Stimulated activated naive CD4-positive, alpha-beta T cell (primary cell): ENCODE results near the gene MTHFSD.

Source experiments
- DNase-seq, 6 experiments: peaks; one replicate each; lab custom pipeline; 2025; lab: John Stamatoyannopoulos, UW

The MTHFSD gene

DNA sequence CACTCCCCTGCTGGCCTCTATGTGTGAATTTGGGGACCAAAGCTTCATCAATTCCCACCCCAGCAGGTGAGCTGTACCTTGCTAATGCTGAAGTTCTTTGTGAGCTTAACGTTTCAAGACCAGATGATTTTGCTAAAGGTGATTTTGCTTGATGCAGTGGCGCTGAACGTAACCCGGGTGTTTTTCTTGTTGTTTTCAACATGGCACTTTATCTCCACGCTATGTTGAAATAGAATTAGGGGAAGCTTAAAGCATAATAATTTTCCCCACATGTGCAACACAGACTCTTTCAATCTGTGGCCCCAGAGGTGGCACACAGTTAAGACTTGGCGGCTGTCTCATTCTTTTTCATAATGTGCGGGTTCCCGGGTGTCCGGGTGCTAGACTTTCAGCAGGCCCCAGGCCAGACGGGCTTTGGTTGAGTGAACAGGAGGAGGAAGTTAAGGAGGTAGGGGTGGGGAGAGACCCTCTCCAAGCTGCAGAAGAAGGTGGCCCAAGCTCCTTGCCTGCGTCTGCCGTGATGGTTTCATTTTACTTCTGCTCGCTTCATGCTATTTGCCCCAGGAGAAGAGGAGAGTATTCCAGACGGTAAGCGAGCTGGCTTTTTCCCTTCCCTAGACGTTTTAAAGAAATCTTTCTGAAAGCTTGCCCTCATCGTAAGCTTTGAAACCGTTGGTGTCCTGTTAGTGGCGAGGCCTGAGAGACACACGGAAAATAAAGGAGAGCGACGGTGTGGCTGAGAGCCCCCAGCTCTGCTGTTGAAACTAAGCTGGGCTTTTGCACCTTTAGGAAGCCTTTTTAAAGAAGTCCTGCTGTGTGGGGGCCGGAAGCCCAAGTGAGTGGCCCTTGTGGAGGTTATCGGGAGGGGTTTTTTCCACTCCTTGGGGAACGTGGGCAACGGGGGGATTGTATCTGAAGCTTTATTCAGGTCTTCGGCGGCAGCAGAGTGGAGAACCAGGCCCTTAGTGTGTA lies 15.8 kb upstream of the MTHFSD start:
- DNase-seq = no peak

DNA sequence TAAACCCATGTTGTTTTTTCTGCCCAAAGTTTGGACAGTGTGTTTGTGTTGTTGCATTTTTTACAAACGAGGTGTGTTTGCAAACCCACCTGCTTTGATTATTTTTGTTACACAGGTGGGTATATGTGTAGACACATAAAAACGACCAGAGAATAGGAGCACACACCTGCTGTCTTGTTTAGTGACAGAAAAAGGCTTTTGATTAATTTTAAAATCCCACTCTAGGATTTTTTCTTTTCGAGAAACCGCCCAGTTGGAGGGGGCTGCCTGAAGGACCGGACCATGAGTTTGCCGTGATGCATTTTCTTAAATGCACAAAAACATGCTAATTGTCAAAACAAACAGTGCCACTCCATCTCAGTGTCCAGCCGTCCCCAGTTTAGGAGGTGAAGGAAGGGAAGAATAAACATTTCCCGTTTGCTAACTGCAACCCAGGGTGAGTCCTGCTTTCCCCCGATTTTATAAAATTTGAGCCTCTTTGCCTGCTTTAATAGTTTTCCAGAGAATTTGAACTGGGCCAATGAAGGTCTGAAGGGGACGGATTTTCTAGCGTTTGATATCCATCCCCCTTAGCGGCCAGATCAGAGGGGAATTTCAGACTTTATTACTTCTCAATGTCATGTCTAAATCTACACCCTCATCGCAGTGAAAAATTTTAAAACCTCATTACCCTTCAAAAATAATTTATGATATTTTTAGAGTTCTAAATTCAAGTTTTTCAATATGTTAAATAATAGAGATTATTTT lies 14.8 kb upstream of the MTHFSD start:
- no peak for DNase-seq

DNA sequence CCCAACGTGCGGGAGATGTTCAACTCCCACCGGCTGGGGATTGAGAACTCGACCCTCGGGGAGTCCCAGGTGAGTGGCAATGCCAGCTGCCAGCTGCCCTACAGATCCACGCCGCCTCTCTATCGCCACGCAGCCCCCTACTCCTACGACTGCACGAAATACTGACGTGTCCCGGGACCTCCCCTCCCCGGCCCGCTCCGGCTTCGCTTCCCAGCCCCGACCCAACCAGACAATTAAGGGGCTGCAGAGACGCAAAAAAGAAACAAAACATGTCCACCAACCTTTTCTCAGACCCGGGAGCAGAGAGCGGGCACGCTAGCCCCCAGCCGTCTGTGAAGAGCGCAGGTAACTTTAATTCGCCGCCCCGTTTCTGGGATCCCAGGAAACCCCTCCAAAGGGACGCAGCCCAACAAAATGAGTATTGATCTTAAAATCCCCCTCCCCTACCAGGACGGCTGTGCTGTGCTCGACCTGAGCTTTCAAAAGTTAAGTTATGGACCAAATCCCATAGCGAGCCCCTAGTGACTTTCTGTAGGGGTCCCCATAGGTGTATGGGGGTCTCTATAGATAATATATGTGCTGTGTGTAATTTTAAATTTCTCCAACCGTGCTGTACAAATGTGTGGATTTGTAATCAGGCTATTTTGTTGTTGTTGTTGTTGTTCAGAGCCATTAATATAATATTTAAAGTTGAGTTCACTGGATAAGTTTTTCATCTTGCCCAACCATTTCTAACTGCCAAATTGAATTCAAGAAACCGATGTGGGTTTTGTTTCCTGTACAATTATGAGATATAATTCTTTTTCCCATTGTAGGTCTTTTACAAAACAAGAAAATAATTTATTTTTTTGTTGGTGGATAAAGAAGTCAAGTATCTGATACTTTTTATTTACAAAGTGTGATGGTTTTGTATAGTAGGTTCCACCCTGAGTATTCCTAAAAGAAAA lies 13.9 kb upstream of the MTHFSD start:
- DNase-seq = no peak

DNA sequence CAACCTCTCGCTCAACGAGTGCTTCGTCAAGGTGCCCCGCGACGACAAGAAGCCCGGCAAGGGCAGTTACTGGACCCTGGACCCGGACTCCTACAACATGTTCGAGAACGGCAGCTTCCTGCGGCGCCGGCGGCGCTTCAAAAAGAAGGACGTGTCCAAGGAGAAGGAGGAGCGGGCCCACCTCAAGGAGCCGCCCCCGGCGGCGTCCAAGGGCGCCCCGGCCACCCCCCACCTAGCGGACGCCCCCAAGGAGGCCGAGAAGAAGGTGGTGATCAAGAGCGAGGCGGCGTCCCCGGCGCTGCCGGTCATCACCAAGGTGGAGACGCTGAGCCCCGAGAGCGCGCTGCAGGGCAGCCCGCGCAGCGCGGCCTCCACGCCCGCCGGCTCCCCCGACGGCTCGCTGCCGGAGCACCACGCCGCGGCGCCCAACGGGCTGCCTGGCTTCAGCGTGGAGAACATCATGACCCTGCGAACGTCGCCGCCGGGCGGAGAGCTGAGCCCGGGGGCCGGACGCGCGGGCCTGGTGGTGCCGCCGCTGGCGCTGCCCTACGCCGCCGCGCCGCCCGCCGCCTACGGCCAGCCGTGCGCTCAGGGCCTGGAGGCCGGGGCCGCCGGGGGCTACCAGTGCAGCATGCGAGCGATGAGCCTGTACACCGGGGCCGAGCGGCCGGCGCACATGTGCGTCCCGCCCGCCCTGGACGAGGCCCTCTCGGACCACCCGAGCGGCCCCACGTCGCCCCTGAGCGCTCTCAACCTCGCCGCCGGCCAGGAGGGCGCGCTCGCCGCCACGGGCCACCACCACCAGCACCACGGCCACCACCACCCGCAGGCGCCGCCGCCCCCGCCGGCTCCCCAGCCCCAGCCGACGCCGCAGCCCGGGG lies 12.9 kb upstream of the MTHFSD start:
- no peak for DNase-seq

DNA sequence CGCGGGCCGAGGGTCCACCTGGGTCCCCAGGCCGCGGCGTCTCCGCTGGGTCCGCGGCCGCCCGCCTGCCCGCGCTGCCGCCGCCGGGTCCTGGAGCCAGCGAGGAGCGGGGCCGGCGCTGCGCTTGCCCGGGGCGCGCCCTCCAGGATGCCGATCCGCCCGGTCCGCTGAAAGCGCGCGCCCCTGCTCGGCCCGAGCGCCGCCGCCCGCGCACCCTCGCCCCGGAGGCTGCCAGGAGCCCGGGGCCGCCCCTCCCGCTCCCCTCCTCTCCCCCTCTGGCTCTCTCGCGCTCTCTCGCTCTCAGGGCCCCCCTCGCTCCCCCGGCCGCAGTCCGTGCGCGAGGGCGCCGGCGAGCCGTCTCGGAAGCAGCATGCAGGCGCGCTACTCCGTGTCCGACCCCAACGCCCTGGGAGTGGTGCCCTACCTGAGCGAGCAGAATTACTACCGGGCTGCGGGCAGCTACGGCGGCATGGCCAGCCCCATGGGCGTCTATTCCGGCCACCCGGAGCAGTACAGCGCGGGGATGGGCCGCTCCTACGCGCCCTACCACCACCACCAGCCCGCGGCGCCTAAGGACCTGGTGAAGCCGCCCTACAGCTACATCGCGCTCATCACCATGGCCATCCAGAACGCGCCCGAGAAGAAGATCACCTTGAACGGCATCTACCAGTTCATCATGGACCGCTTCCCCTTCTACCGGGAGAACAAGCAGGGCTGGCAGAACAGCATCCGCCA lies 12.1 kb upstream of the MTHFSD start:
- peak in 1 of 6 experiments; percentile 15 for DNase-seq

DNA sequence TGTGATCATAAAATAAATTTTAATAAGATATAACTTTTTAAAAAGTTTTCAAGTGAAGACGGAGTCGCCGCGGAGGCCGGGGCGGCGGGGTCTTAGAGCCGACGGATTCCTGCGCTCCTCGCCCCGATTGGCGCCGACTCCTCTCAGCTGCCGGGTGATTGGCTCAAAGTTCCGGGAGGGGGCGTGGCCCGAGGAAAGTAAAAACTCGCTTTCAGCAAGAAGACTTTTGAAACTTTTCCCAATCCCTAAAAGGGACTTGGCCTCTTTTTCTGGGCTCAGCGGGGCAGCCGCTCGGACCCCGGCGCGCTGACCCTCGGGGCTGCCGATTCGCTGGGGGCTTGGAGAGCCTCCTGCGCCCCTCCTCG lies 11.5 kb upstream of the MTHFSD start, which contains the start of gene FOXC2:
TSS of gene FOXC2 (plus strand) at position 229 of the 365 bp plus-strand sequence. CDS start 507 bp downstream, outside the sequence.
- DNase-seq = peak in 5 of 6 experiments; percentile 11 to 42 (median 16)

DNA sequence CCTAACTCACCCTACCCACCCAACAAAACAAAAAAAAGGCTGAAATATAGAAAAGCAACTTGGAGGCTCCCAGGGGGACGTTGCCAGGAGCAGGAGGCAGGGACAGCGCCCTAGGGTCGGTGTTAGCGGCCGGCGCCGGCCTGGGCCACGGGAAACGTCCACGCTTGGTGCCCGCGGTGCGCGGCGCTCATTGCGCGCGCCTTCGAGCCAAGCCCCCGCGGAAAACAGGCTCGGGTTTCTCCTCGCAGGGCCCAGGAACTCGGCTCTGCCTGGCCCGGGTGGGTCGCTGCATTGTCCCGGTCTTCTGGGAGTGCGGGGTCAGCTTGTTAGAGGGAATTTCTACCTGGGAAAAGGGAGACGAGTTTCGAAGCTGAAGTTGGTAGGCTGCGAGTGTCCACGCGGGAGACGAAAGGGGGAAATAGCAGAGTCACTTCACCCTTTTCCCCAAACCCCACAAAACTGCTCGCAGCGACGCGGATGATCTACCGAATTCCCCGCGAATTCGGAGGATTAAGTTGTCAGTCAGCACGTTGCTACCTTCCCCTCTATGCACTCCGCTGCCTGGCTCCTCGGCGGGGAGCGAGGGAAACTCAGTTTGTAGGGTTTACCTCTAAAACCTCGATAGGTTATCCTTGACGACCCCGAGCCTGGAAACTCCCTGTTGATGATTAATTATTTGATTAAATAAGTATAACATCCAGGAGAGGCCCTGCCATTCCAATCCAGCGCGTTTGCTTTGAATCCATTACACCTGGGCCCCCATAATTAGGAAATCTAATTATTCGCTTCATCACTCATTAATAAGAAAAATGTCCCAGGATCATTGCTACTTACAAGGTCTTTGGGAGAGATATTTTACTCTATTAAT lies 10.8 kb upstream of the MTHFSD start:
- DNase-seq = no peak

DNA sequence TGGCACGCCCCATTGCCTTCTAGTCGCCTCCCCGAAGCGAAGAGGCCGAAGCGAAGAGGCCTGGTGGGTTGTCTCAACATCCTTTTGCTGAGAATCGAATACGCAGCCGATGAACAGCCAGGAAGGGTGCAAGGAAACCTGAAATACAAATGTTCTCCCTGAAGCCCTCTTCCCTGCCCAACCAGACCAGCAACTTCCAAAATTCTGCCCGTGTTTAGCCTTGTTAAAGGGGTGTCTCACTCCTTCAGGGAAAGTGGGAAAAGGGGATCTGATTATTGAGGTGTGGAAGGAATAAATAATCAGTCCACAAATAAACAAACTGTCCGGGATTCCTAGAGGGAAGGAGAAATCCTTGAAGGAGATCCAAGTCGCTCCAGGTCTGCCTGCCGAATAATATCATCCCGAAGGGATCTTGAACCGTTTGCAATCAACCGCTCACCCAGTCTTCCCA lies 10.2 kb upstream of the MTHFSD start:
- DNase-seq = no peak

DNA sequence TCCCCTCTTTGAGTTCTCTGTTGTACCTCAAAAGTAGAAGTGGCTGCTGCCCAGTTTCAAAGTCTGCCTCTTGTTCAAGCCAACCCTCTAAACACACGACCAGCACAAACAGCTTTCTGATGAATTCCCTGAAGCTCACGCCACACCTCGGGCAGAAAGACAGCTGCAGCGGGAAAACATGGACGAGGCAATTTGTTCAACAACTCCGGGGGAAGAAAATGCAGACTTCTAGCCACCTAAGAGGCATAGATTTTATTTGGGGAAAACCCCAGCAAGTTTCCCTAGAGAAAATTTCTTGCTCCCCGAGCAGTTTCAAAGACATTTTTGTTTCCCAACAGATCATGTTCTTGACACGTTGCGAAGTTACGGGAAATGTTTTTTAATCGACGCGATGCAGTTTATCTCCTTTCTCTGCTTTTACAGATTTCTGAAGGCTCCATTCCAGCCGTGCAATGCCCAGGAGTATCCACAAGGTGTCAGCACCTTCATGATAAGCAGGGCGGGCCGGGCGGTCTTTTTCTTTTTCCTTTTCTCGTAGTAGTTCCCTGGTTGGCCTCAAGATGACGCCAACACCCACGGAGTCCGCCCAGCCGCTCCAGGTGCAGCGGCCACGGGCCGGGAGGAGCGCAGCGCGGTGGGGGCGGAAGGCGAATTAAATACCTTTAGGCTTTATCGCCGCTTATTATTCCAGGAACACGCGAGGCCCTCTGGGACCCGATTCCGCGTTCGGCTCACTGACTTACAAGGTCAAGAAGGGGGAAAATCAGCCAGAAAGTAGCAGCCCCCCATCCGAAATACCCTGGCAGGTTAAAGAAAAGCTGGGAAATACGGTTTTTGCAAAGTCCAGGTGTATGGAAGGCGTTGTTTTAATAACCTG lies 8.7 kb upstream of the MTHFSD start:
- DNase-seq = peak; percentile 67 to 85 (median 81)

DNA sequence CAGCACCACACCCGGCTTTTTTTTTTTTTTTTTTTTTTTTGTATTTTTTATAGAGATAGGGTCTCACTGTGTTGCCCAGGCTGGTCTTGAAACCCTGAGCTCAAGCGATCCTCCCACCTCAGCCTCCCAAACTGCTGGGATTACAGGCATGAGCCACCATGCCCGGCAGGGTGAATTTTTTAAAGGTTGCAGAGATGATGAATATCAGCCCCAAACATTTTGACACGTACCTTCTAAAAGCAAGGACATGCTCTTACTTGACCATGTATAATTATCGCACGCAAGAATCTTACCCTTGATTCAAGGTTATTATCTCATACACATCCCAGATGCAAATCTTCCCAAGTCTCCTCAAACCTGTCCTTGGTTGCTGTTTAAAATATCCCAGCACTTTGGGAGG lies 7.3 kb upstream of the MTHFSD start:
- no peak for DNase-seq

DNA sequence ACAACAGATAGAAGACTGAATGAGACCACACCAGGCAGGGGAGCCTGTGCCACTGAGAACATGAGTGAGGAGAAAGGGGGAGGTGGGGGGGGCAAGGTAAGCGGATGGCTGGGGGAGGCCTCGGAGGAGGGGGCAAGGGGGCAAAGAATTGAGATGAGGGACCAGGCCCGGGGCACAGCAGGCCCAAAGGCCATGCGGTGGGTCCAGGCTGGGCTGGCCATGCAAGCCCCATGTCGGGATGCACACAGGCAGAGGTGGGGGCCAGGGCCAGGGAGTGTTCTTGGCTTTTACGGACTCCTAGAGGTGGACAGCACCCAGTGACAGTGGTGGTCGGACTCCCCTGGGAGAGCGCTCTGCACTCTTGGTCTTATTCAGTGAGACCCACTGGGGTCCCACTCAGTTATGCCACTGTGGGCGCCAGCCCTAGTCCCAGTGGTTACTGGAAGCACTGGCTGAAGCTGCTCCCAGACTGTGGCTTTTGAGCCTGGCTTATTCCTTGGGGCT lies 4.8 kb upstream of the MTHFSD start:
- no peak for DNase-seq

DNA sequence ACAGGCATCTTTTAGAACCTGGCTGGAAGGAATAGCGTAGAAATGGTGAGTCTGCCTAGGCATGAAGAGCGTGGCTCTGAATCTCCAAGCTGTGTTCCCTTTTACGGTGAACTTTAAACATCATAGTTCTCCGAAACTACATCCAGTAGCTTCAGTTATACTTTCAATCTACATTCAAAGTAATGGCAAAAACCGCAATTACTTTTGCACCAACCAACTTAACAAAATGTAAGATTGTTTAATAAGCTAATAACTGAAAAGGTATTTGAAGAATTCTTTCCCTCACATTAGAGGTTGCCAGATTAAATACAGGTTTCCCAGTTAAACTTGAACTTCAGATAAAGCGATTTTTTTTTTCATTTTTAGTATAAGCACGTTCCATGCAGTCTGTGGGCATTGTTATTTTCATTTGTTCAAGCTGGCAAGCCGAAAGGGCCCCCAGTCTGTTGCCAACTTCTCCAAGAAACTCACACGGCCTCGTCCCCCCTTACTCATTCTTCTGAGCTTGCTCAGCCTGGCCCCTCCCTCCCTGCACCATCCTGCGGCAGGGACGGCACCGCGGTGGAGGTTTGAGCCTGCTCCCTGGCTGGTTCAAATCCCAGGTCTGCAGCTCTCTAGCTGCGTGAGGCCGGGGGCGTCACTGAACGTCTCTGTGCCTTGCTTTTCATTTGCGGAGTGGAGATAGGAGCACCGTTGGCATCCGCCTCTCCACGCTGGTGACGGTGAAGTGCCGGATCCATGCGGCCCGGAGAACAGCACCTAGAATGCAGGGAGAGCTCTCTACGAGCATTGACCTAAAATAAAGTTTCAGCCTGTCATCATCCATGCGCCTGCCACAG lies 3.5 kb upstream of the MTHFSD start:
- DNase-seq = no peak

DNA sequence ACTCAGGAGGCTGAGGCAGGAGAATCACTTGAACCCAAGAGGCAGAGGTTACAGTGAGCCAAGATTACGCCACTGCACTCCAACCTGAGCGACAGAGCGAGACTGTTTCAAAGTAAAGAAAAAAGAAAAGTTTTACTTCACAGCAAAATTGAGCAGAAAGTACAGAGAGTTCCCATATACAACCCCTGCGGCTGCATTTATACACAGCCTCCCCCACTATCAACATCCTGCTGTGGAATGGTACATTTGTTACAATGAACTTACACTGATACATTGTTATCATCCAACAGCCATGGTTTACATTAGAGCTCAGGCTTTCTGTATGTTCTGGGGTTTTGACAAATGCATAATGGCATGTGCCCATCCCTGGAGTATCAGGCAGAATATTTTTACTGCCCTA lies 2.6 kb upstream of the MTHFSD start:
- no peak for DNase-seq

DNA sequence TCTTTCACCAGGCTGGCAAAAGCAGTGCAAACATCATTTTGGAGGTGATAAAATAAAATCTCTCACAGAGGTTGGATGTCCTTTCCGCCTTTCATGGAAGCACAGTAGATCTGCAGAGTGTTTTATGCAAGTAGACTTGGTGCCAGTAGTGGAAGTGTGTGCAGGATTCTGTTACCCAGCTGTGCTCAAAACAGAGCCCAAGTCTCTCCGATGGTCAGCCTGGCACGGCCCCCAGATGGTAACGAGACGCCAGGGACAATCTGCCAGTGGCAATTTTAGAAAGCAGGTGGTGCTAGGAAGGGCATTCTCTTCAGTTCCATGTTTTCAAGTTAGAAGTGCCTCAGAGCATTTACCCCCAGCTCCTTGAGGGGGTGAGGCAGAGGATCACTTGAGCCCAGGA lies 1.5 kb upstream of the MTHFSD start:
- no peak for DNase-seq

DNA sequence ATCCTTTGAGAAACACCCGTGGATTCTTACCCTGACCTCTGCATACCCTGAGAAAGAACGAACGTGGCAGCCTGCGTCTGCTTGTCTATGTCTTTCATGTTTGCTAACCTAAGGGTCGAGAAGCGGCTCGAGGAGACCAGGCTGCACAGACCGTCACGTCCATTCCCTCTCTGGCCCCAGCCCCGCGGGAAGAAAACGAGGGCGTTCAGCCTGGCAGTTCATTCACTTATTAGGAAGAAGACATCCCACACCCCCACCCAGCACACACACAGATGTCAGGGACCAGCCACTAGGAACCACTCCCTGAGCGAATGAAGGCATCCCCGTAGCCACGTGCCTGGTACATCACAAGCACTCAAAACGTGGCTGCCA lies 655 bp upstream of the MTHFSD start:
- no peak for DNase-seq

DNA sequence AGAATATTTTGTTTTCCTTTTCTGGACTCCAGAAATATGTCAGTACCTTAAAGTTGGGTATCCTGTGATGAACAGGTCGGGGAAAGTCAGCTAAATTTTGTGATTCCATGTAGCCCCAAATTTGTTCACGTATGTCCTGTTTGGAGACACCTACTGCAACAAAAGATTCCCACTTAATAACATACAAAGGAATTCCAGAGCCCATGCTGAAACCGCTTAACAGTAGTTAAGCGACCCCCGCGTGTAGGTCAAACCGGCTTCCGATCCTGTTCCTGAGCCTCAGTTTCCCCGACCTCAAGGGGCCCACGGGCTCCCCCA lies 477 bp downstream of the MTHFSD start:
- no peak for DNase-seq

DNA sequence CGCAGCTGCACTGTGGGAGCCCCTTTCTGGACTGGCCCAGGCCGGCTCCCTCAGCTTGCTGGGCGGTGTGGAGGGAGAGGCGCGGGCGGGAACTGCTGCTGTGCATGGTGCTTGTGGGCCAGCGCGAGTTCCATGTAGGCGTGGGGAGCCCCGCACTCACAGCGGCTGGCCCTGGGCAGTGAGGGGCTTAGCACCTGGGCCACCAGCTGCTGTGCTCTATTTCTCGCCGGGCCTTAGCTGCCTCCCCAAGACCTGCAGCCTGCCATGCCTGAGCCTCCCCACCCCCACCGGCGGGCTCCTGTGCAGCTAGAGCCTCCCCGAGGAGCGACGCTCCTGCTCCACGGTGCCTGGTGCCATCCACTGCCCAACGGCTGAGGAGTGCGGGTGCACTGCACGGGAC lies 1.7 kb downstream of the MTHFSD start:
- no peak for DNase-seq
